HG02870 (cell line): ENCODE measurements around the gene TSEN54.
"Not testable (repeated sequence)": the region's sequence is repeated elsewhere in the genome, so short reads cannot be mapped to it uniquely, and the experiment has no call there.

Experiments used
- ATAC-seq: cut with Tn5 transposase; IDR thresholded peaks from one replicate; pipeline ENCODE4 v1.9.1; 2021; ENCODE audit warnings: mild to moderate bottlenecking, moderate library complexity; ENCODE audit not compliant: unreplicated experiment

Gene TSEN54

DNA sequence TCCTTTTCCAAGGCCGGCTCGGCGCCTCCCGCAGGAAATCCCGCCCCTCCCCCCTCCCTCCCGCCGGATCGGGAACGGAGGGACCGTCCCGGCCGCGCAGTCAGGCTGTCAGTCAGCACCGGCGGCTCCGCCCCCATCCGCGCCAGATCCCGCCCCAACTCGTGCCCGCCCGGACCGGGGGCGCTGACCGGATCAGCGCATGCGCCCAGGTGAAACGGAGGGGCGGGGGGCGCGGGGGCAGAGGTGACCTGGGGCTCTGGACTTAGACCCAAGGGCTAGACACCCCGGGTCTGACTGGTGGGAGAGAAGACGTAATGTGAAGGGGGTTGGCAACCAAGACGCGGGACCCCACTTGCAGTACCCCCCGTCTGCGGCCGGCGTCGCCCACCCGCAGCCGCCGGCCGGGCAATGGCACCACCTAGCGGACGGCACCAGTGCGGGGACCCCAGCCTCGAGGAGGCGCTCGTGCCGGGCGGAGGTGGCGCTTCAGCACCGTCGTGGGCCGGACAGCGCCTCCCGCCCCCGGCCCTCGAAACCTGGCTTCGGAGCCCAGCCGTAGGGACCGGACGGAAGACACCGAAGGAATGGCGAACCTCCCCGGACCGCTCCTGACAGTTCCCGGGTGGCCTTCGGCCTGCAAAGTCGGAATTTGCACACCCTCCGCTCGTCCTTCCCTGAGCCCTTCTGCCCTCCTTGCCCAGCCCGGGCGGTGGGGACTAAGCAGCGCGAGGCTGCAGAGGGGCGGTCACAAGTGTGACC is 653 bp upstream of the TSEN54 start, which contains the start of gene CASKIN2:
TSS of gene CASKIN2 (minus strand) at position 42 of the 759 bp plus-strand sequence. CDS start 1,733 bp downstream, outside the sequence.
- ATAC-seq, result peak; percentile 37

DNA sequence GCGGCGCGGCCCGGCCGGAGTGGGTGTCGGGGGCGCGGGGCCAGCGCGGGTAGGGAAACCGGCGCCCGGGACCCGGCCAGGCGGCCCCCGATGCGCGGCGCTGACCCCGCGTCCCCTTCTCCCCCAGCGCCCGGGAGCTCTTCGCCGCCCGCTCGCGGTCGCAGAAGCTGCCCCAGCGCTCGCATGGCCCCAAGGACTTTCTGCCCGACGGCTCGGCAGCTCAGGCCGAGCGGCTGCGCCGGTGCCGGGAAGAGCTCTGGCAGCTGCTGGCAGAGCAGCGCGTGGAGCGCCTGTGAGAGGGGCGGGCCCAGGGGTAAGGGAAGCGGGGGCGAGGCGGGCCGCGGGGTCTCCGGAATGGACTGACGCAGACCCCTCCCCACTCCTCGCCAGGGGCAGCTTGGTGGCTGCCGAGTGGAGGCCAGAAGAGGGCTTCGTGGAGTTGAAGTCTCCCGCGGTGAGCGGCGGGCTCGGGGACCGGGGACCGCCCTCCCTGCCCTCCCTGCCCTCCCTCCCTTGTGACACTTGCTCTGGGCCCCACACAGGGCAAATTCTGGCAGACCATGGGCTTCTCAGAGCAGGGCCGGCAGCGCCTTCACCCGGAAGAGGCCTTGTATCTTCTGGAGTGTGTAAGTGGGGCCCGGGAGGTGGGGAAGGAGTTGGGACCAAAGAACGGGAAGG is 430 bp downstream of the TSEN54 start:
- peak; percentile 18 for ATAC-seq

DNA sequence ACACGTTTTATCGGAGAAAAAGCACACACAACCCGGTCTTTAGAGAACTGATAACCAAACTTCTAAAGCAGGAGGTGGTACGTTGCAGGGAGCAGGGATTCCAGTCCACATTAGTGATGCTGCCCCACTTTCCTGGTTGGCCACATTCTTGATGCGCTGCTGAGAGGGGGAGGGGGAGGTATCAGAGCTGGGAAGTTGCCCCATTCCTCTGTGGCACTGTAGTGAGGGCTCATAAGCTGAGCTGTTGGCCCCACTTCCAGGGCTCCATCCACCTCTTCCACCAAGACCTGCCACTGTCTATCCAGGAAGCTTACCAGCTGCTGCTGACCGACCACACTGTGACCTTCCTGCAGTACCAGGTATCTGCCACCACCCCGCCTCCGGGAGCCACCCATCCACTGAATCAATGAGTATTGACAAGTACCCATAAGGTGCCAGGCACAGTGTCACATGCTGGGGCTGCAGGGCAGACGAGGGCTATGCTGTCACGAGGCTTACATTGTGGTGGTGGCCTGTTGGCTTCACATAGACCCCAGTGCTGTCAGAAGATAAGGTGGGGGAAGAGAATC is 1.1 kb downstream of the TSEN54 start:
- ATAC-seq, result no peak

DNA sequence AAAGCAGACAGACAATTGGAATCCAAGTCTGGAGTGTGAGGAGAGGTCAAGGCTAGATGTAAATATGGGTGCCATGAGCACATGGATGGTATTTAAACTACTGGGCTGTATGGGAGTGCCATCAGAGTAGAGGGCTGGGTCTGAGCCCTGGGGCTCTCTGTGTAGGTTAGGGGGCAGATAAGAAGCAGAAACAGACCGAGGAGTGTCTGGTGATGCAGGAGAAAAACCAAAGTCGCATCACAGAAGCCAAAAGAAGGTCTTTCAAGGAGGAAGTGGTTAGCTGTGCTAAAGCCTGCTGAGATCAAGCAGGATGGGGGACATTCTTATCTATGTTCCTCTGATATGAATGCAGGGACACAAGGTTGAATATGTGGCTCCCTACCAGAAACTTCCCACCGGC is 1.9 kb downstream of the TSEN54 start:
- ATAC-seq, result no peak

DNA sequence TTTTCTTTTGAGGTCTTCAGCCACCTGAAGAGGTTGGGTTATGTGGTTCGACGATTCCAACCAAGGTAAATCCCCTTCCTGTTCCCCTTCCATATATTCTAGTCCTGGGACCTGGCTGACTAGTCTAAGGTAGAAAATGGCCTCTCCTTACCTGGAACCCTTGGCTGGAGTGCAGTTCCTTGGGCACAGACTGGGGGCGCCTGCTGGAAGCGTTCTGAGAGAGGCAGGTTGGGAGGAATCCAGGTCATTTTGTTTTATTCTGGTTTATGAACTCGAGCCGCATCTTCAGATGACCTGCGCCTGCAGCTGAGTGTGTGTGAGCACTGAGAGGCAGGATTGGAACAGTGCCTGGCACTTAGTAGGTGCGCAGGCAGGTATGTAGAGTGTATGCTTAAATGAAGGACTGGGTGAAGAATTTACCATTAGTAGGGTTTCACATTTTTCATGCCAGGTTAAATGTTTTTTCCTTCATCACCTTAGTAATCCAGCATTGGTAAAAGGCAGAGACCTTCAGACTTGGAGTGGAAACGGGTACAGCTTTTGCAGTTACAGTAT is 2.7 kb downstream of the TSEN54 start:
- ATAC-seq, result no peak

DNA sequence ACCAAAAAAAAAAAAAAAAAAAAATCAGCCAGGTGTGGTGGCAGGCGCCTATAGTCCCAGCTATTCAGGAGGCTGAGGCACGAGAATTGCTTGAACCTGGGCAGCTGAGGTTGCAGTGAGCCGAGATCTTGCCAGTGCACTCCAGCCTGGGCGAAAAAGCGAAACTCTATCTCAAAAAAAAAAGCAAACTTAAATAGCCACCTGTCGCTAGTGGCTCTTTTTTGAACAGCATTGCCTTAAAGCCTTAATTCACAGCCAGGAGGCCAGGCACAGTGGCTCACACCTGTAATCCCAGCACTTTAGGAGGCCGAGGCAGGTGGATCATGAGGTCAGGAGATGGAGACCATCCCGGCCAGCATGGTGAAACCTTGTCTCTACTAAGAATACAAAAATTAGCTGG is 4.1 kb downstream of the TSEN54 start:
- ATAC-seq, result not testable (repeated sequence)

DNA sequence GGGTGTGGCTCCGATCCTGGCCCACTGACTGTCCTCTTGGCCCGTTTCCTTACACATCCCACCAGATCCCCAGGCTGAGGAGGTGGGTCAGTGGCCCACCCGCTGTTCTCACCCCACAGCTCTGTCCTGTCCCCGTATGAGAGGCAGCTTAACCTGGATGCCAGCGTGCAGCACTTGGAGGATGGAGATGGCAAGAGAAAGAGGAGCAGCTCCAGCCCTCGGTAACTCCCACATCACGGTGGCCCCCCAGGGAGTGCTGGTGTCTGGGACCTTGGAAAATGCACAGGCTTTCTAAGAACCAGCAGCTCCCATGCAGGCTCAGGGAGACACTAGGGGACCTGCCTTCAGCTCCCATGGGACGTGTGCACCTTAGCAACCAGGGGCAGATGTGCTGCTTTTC is 5.0 kb downstream of the TSEN54 start:
- ATAC-seq, result no peak

DNA sequence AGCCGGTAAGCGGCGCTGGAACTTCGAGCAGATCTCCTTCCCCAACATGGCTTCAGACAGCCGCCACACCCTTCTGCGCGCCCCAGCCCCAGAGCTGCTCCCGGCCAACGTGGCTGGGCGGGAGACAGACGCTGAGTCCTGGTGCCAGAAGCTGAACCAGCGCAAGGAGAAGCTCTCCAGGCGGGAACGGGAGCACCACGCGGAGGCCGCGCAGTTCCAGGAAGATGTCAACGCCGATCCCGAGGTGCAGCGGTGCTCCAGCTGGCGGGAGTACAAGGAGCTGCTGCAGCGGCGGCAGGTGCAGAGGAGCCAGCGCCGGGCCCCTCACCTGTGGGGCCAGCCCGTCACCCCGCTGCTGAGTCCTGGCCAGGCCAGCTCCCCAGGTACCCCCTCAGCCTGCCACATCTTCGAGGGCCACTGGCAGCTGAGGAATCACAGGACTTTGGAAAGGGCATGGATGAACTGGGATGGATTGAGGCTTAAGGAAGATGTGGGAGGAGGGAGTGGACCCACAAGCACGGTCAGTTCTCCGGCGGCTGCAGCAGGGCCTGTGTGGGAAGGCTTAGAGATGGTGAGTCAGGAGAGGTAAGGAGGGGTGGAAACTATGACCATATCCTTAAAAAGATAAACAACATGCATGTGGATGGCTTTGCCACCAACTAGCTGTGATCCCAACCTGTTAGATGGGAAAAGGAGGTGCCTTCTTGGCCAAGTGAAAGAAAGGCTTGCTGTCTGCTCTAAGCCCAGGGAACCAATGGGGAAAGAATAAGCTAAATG is 5.8 kb downstream of the TSEN54 start:
- no peak for ATAC-seq

DNA sequence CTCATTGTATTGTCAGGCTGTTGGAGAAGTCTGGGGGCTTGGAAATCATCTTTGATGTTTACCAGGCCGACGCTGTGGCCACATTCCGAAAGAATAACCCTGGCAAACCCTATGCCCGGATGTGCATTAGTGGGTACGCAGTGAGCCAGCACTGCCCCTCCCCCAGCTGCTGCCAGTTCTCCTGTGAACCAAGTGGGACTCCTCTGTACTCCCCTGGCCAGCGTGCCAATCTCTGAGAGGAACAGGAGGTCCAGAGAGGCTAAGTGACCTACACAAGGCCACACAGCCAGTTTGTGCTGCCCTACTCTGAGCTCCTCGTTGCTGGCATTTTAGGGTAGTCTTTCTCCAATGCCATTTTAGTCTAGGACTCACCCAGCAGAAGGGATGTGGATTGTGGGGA is 7.3 kb downstream of the TSEN54 start:
- no peak for ATAC-seq

DNA sequence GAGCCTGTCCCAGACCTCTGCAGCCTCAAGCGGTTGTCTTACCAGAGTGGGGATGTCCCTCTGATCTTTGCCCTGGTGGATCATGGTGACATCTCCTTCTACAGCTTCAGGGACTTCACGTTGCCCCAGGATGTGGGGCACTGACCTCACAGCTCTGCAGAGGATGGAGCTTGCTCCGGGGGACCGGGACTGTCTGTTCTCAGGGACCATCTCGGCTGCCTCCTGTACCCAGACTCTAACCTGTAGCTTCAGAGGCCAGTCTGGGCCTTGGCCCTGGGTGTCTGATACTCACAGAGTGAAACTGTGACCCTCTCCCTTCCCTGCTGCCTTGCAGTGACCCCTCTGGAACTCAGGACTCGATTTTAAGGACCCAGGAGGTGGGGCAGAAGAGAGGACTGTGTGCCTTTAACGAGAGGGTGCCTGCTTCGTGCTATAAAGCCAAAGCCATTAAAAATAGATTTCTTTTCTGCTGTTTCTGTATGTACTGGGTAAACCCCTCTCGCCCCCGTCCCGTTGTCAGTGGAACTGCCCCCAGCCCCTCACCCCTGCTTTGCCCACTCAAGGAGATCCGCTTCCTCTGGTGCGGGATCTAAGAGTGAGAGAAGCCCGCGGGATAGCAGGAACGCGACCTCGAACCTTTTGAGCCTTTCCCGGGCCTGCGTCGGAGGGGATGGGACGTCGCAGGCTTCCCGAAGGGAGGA is 8.1 kb downstream of the TSEN54 start:
- no peak for ATAC-seq

DNA sequence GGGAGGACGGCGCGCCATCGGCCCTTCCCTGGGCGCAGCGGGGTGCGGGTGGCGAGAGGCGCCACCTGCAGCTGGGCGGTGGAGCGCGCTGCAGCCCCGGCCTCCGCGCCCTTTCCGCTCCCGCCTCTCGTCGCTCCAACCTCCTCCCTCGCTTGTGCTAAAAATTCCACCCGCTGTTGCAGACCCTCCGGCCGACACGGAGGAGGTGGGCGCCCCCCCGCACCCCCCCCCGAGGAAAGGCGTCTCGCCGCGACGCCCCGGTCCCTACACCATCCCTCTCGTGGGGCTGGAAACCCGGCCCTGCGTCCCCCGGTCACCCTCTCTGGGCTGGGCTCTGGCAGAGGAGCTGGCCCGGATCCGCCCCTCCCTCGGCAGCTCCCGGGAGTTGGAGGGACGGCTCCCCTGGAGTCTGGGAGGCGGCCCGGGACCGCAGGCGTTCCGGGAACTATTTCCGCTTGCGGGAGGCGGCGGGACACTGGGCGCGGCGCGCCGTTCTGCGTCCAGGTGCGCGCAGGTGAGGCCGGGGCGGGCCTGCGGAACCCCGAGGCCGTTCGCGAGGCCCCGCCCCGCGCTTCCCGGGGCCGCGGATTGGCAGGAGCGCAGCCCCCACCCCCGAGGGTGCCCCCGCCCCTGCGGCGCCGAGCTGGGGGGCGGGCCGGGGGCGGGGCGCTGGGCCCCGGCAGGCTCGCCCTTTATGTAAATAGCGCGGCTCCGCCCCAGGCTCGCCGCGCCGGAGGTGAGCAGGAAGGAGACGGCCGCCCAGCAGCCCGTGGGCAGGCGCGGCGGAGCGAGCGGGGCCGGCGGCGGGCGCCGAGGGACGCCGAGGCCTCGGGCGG is 8.9 kb downstream of the TSEN54 start, which contains the start of gene LLGL2:
TSS of gene LLGL2 (plus strand) at position 728 of the 836 bp plus-strand sequence. CDS start 17,730 bp downstream, outside the sequence.
- peak; percentile 70 for ATAC-seq

DNA sequence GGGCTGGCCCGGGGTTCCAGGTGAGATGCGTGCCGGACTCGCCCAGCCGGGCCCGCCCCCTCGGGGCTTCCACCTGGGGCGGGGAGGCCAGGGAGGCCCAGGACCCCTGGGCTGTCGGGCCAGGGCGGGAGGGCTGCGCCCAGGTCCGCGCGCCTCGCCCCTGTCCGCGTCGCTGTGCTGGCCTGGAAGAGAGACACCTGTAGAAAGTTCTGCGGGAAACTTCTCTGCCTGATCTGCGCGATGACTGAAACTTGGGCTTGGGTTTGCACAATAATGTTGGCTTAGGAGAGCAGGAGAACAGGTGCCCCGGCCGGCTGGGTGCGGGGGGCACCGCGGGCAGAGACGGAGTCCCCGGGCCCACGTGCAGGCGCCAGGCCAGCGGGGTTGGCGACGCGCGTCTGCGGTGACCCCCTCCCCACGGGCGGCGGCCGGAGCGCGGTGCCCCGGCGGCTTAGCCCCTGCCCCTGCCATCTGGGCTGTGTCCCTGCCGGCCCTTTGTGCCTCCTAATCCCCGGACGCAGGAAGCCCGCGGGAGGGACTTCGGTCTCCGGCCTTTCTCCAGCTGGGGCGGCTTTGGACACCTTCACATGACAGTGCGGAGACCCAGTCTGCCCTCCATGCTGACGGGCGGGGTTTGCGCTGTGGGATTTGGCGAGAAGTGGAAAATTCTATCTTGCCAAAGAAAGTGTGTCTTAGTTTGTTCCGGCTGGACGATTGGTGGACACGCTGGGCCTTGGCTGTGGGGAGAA is 9.7 kb downstream of the TSEN54 start:
- no peak for ATAC-seq

DNA sequence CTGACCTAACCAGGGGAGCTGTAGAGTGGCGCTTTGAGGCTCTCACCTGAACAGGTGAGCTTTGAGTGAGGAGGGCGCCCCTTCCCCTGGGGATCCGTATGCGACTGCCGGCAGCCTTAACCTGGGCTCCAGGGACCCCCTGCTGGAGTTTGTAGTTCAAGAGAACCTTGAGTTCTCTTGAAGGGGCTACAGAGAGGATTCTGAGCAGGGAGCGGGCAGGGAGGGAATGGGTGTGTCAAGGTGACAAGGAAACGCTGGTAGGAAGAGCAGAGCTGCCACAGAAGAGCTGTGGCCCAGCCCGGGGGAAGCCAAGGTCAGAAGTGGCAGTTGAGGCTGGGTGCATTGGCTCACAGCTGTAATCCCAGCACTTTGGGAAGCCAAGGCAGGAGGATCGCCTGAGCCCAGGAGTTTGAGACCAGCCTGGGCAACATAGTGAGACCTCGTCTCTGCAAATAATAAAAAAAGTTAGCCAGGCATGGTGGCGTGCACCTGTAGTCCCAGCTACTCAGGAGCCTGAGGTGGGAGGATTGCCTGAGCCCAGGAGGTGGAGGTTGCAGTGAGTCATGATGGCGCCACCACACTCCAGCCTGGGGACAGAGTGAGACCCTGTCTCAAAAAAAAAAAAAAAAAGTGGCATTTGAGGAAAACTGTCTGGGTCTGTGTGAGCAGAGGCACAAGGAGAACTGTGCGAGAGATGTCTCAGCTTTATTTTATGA is 10.4 kb downstream of the TSEN54 start:
- no peak for ATAC-seq

DNA sequence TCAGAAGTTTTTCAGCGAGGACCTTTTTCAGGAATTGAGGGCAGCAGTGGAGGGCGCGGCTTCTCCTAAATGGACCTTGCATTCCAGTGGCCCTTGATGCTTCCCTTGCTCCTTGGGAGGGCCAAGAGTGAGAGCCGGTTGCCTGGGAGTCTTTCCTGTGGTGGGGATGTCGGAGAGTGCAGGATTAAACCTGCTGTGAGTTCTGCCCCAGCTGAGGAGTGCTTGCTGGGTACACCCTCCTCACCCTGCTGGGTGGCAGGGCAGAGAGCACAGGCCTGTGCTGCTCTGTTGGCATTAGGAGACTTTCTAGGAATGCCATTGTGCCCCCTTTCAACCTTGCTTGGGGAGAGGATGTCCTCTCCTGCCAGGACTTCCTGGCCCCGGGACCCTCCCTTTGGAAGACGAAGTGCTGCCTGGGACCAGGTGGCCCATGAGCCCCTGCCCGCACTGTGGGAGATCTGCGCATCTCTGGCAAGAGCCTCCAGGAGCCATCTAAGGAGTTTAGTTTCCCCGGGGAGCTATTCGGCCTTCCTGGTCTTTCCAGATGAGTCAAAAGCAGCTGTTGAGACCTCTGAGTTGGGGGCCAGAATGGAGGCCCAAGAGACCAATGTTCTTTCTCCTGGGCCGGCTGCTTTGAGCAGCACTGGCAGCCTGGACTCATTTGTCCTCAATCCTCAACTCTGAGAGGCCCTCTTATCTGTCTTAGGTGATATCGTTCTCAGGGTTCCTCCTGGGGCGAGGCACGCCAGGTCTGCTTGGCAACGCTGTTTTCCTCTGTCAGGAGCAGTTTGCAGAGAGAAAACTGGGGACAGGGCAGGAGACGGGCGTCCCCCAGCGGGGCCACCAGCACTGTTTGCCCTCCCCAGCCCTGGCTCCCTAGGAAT is 14.8 kb downstream of the TSEN54 start:
- no peak for ATAC-seq

DNA sequence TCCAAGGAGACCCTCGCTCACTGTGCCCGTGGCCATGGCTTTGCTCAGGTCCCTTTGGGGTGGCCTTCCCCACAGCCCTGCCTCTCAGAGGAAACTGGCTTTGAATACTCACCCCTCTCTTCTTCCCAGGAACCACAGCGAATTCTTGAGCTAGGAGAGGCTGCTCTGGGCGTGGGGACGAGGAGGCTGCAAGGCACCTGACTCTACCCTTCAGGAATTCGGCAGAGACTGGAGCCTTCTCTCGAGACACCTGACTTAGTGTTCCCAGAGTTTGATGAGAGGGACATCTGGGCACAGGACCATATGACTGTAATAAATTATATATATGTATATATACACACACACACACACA is 15.4 kb downstream of the TSEN54 start:
- ATAC-seq, result no peak

DNA sequence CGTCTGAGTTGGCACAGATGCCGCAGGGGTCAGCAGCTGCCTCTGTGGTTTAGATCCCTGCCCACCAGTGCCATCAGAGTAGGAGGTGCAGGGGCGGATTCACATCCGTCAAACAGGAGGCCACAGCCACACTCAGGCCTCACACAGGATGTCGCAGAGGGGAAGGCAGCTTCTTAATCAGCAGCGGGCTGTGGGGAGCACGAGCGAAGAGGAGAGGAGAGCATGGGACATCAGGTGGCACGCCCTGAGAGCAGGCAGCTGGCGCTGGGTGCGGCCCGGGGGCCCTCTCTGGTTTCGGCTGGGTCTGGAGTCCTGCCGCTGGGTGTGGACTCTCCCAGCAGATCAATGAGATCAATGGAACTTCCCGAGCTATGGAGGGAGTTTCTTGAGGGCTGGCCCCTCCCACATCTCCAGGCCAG is 18.8 kb downstream of the TSEN54 start:
- no peak for ATAC-seq

DNA sequence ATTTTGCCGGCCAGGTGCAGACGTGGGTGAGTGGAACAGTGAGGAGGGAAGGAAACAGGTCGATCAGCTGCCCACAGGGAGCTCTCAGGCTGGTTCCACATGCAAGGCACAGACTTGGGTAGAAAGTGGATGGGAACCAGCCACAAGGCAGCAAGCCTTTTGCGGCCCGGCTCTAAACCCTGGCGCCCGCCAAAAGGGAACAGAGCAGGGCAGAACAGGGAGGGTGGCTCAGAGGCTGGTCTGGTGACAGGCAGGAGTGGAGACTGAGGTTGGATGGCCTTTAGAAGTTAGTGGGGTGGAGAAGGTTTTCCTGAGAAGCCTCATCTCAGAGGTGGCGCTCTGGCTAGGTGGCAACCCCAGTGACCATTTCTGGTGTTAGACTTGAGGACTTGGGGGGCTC is 19.5 kb downstream of the TSEN54 start:
- no peak for ATAC-seq
